SK-N-DZ (cell line): ENCODE measurements around the gene SLC10A6. TPM values are rescaled to one million over a fixed set of nuclear protein-coding genes. Genes with fewer than 3 reads are reported as not detected.
"Not testable (repeated sequence)": the region's sequence is repeated elsewhere in the genome, so short reads cannot be mapped to it uniquely, and the experiment has no call there.

Experiments used
- DNase-seq: peaks from one replicate; pipeline ENCODE4 v3.0.0-alpha.2; 2015; ENCODE audit warnings: low spot score
- polyA plus RNA-seq, 2 experiments: library from polyadenylated mRNA; depleted of rRNA; stranded (reverse); fragments of >200 nt; gene quantifications; 2 replicates each; pipeline ENCODE4 v1.2.3, GENCODE V29; 2014

The SLC10A6 gene
- polyA plus RNA-seq (2014; cell fraction: cytosol; rRNA removed), result not detected in 2 replicates
- polyA plus RNA-seq (2014; cell fraction: nucleus; rRNA removed), result not detected in 2 replicates

- DNase-seq, result no peak
Observed at GRCh38 chr4:86848732-86849619, at the start of gene SLC10A6. SLC10A6 (minus strand) TSS chr4:86849384; CDS start chr4:86849115, 269 bp downstream.

GRCh38 chr4:86898562-86898961 lies 49.4 kb upstream of the SLC10A6 start:
- DNase-seq, result no peak

- no peak for DNase-seq
Observed at GRCh38 chr4:86896596-86896995, 47.4 kb upstream of the SLC10A6 start.

- peak; percentile 74 for DNase-seq
Observed at GRCh38 chr4:86895692-86896488, 46.7 kb upstream of the SLC10A6 start.

GRCh38 chr4:86894455-86894854 lies 45.3 kb upstream of the SLC10A6 start:
- DNase-seq, result no peak

- no peak for DNase-seq
Observed at GRCh38 chr4:86893136-86893535, 44.0 kb upstream of the SLC10A6 start.

GRCh38 chr4:86892636-86892960 lies 43.4 kb upstream of the SLC10A6 start:
- no peak for DNase-seq

- peak; percentile 70 for DNase-seq
Observed at GRCh38 chr4:86891762-86892635, 42.8 kb upstream of the SLC10A6 start, which contains the start of gene C4orf36. C4orf36 (minus strand) TSS chr4:86892422; CDS start chr4:86891520, 902 bp downstream.

GRCh38 chr4:86890790-86891189 lies 41.6 kb upstream of the SLC10A6 start:
- no peak for DNase-seq

GRCh38 chr4:86879641-86880040 lies 30.5 kb upstream of the SLC10A6 start:
- no peak for DNase-seq

GRCh38 chr4:86878640-86879039 lies 29.5 kb upstream of the SLC10A6 start:
- no peak for DNase-seq

GRCh38 chr4:86876894-86877685 lies 27.9 kb upstream of the SLC10A6 start:
- no peak for DNase-seq

- DNase-seq, result not testable (repeated sequence)
Observed at GRCh38 chr4:86875436-86875835, 26.3 kb upstream of the SLC10A6 start.

- no peak for DNase-seq
Observed at GRCh38 chr4:86872135-86872534, 23.0 kb upstream of the SLC10A6 start.

GRCh38 chr4:86870442-86871069 lies 21.4 kb upstream of the SLC10A6 start:
- DNase-seq, result no peak

- DNase-seq, result no peak
Observed at GRCh38 chr4:86857341-86858052, 8.3 kb upstream of the SLC10A6 start.

- no peak for DNase-seq
Observed at GRCh38 chr4:86856896-86857295, 7.7 kb upstream of the SLC10A6 start.

GRCh38 chr4:86855572-86855971 lies 6.4 kb upstream of the SLC10A6 start:
- no peak for DNase-seq

- no peak for DNase-seq
Observed at GRCh38 chr4:86853209-86853608, 4.0 kb upstream of the SLC10A6 start.
